HG02870 (cell line): Measurements from ENCODE around the gene OR1L8.

Source experiments
- ATAC-seq: cut with Tn5 transposase; IDR thresholded peaks from one replicate; pipeline ENCODE4 v1.9.1; 2021; ENCODE audit warnings: mild to moderate bottlenecking, moderate library complexity; ENCODE audit not compliant: unreplicated experiment

Gene OR1L8

GRCh38 chr9:122518841-122519240 lies 64.3 kb downstream of the OR1L8 start, which contains the start of gene OR1J4:
Gene OR1J4, plus strand, starts transcription at chr9:122519141. Its CDS starts 0 bp downstream, at chr9:122519141.
- no peak for ATAC-seq

- ATAC-seq: no peak
Observed at GRCh38 chr9:122518226-122518625, 65.0 kb downstream of the OR1L8 start.
